Thymus (tissue), 11 donors: ENCODE results near the gene FKRP. TPM values are rescaled to one million over a fixed set of nuclear protein-coding genes. Genes with fewer than 3 reads are reported as not detected.

Experiments
- DNase-seq, 9 donors: peaks; one replicate each; pipeline ENCODE4 v3.0.0-alpha.2; 2013; ENCODE audit warnings: low spot score in 9 of 9, low read depth in 6 of 9, missing footprints in 1 of 9
- H3K27ac ChIP-seq, 2 donors: one replicate each; pipeline ENCODE4 v1.5.1; 2013; ENCODE audit warnings: control low read depth in 1 of 2, low read depth in 1 of 2, low read length in 1 of 2, mild to moderate bottlenecking in 1 of 2, moderate library complexity in 1 of 2
- H3K27me3 ChIP-seq, 2 donors: one replicate each; pipeline ENCODE4 v1.5.1; 2013; ENCODE audit warnings: low read length in 1 of 2; ENCODE audit not compliant: control insufficient read depth in 2 of 2, insufficient read depth in 1 of 2
- H3K36me3 ChIP-seq, 2 donors: one replicate each; pipeline ENCODE4 v1.5.1; 2013; ENCODE audit warnings: low read length in 1 of 2, mild to moderate bottlenecking in 1 of 2, moderate library complexity in 1 of 2; ENCODE audit not compliant: control insufficient read depth in 2 of 2, insufficient read depth in 2 of 2
- H3K4me1 ChIP-seq, 2 donors: one replicate each; pipeline ENCODE4 v1.5.1; 2013; ENCODE audit warnings: low read length in 2 of 2; ENCODE audit not compliant: control insufficient read depth in 2 of 2, insufficient read depth in 2 of 2
- H3K4me3 ChIP-seq, 2 donors: one replicate each; pipeline ENCODE4 v1.5.1; 2013; ENCODE audit warnings: low read length in 2 of 2, control low read depth in 1 of 2, mild to moderate bottlenecking in 1 of 2
- H3K9me3 ChIP-seq, 2 donors: one replicate each; pipeline ENCODE4 v1.5.1; 2013; ENCODE audit warnings: low read length in 1 of 2, mild to moderate bottlenecking in 1 of 2; ENCODE audit not compliant: control insufficient read depth in 2 of 2, insufficient read depth in 1 of 2
- WGBS: extraction: QIAGEN DNeasy Blood & Tissue Kit; methylation state at CpG from one replicate; pipeline ENCODE4 v1.1.7; 2013; 5-methylcytosine and 5-hydroxymethylcytosine counted together
- polyA plus RNA-seq: library from polyadenylated mRNA; stranded (reverse); fragments of 200-250 nt; gene quantifications from one replicate; pipeline ENCODE4 v1.2.3, GENCODE V29; 2013
- total RNA-seq: library from RNA; stranded (reverse); fragments of 120-200 nt; gene quantifications from one replicate; pipeline ENCODE4 v1.2.4, GENCODE V29; 2013
- donor health status: healthy.

Gene FKRP
- total and polyA plus RNA-seq, 2 donors = 6.2 to 13.5 TPM

- Histone ChIP-seq H3K4me3 (no peak overlapping the region), H3K4me1 (peaks cover 0 to 4% of the 10 kb centered on the region in 2 donors), H3K27me3 (no peaks in the 10 kb centered on the region), H3K9me3 (peaks cover 0 to 2% of the 10 kb centered on the region in 2 donors), H3K36me3 (peaks cover 76 to 90% of the 10 kb centered on the region in 2 donors), H3K27ac (no peak overlapping the region)
- DNase-seq = no peak
- WGBS = 96% methylated on average over 11 of the region's 11 CpGs
Observed at GRCh38 chr19:46733690-46734292, 12.1 kb upstream of the FKRP start.

- Histone ChIP-seq H3K4me3 (no peak overlapping the region), H3K27ac (no peak overlapping the region), H3K27me3 (no peaks in the 10 kb centered on the region), H3K9me3 (peaks cover 0 to 2% of the 10 kb centered on the region in 2 donors), H3K36me3 (peaks cover 65 to 87% of the 10 kb centered on the region in 2 donors), H3K4me1 (no peaks in the 10 kb centered on the region)
- 96% methylated on average over 22 of the region's 22 CpGs for WGBS
- DNase-seq = no peak
Observed at GRCh38 chr19:46736531-46737297, 9.1 kb upstream of the FKRP start.

GRCh38 chr19:46737298-46737654 lies 8.6 kb upstream of the FKRP start:
- H3K36me3 ChIP-seq = peaks cover 65 to 87% of the 10 kb centered on the region in 2 donors

GRCh38 chr19:46737761-46738171 lies 8.1 kb upstream of the FKRP start:
- Histone ChIP-seq H3K27ac (no peak overlapping the region), H3K9me3 (peaks cover 0 to 2% of the 10 kb centered on the region in 2 donors), H3K36me3 (peaks cover 60 to 84% of the 10 kb centered on the region in 2 donors), H3K27me3 (no peaks in the 10 kb centered on the region), H3K4me3 (no peak overlapping the region), H3K4me1 (no peaks in the 10 kb centered on the region)
- DNase-seq = no peak
- 92% methylated on average over 19 of the region's 19 CpGs for WGBS

More at GRCh38 chr19:46737298-46737654, 8.6 kb upstream of the FKRP start:
- Histone ChIP-seq H3K4me1 (no peaks in the 10 kb centered on the region), H3K27me3 (no peaks in the 10 kb centered on the region), H3K27ac (no peak overlapping the region), H3K9me3 (peaks cover 0 to 2% of the 10 kb centered on the region in 2 donors), H3K4me3 (no peak overlapping the region)
- no peak for DNase-seq
- WGBS = 98% methylated on average over 7 of the region's 7 CpGs

DNA sequence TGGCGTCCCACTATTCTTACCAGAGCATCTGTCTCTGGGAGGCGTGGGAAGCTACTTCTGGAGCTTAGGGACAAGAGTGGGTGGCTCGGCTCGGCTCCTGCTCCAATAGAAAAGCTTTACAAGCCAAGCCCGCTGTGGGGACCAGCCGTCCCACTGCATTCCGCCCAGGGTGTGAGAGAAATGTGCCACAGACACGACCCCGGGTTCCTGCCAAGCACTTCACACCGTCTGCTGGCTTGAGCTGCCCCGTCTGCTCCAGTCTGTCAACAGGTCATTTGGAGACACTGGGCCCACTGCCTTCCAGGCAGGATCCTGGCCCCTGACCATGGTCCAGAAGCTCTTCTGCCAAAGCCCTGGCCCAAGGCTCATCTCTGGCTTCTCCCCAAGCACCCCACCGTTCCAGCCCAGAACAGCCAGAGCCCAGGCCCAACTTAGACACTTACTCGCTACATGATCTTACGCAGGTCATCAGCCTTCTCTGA lies 6.5 kb upstream of the FKRP start:
- Histone ChIP-seq H3K4me1 (peaks cover 4 to 8% of the 10 kb centered on the region in 2 donors), H3K27me3 (no peaks in the 10 kb centered on the region), H3K36me3 (peaks cover 46 to 69% of the 10 kb centered on the region in 2 donors), H3K4me3 (no peak overlapping the region), H3K9me3 (peaks cover 0 to 2% of the 10 kb centered on the region in 2 donors), H3K27ac (no peak overlapping the region)
- 94% methylated on average over 14 of the region's 14 CpGs for WGBS
- no peak for DNase-seq

DNA sequence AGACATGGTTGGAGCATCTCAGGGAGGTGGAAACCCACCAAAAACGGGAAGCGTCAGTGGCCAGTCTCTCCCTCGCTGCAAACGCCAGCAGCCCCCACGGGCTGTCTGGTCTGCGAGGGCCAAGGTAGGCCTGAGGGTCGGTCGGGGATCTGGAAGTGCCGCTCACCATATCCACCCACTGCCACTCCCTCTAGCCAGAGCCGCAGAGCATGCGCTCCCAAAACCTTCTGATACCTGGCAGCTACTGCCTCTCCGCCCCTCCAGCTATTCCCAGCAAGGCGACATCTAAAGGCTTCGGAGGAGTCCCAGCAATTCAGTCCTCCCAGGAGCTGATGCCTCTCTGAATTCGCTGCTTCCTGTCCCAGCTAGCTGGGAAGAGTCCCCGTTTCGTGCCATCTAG lies 4.4 kb upstream of the FKRP start:
- H3K4me1 ChIP-seq = peaks cover 16 to 19% of the 10 kb centered on the region in 2 donors
- H3K4me3 ChIP-seq = no peak overlapping the region

GRCh38 chr19:46742926-46743480 lies 2.9 kb upstream of the FKRP start:
- no peak for DNase-seq
- Histone ChIP-seq H3K9me3 (no peaks in the 10 kb centered on the region), H3K27ac (no peak overlapping the region), H3K4me1 (peaks cover 23 to 34% of the 10 kb centered on the region in 2 donors), H3K27me3 (no peaks in the 10 kb centered on the region), H3K36me3 (peaks cover 30 to 42% of the 10 kb centered on the region in 2 donors), H3K4me3 (no peak overlapping the region)
- 96% methylated on average over 4 of the region's 4 CpGs for WGBS

More for the DNA sequence above, 4.4 kb upstream of the FKRP start:
- no peak overlapping the region for H3K27ac ChIP-seq
- 96% methylated on average over 17 of the region's 17 CpGs for WGBS
- H3K9me3 ChIP-seq = peaks cover 0 to 2% of the 10 kb centered on the region in 2 donors
- no peak for DNase-seq
- peaks cover 46 to 57% of the 10 kb centered on the region in 2 donors for H3K36me3 ChIP-seq
- H3K27me3 ChIP-seq = no peaks in the 10 kb centered on the region

GRCh38 chr19:46744005-46744691 lies 1.7 kb upstream of the FKRP start:
- DNase-seq = no peak
- WGBS = 94% methylated on average over 12 of the region's 12 CpGs
- Histone ChIP-seq H3K9me3 (no peaks in the 10 kb centered on the region), H3K4me3 (no peak overlapping the region), H3K4me1 (peaks cover 23 to 36% of the 10 kb centered on the region in 2 donors), H3K36me3 (peaks cover 24 to 33% of the 10 kb centered on the region in 2 donors), H3K27me3 (no peaks in the 10 kb centered on the region), H3K27ac (no peak overlapping the region)
